GM04503 (cell line): ENCODE data around the gene GDF2.

ENCODE experiments used
- DNase-seq: peaks from one replicate; pipeline ENCODE4 v3.0.0-alpha.2; 2012; ENCODE audit warnings: low read depth

GDF2 gene

GRCh38 chr10:47294057-47294456 is 28.2 kb upstream of the GDF2 start:
- DNase-seq, result no peak

- DNase-seq, result no peak
These were observed 27.8 kb upstream of the GDF2 start for GRCh38 chr10:47294501-47294900.

GRCh38 chr10:47295411-47295810 is 26.8 kb upstream of the GDF2 start:
- DNase-seq, result no peak

- DNase-seq, result no peak
These were observed 25.9 kb upstream of the GDF2 start for GRCh38 chr10:47296156-47296894.

- DNase-seq, result no peak
These were observed 25.3 kb upstream of the GDF2 start for GRCh38 chr10:47296941-47297340.

- DNase-seq, result no peak
These were observed 24.3 kb upstream of the GDF2 start for GRCh38 chr10:47297866-47298540.

GRCh38 chr10:47298715-47299114 is 23.5 kb upstream of the GDF2 start:
- no peak for DNase-seq

GRCh38 chr10:47299611-47300428 is 22.4 kb upstream of the GDF2 start, which contains the start of gene GDF10:
Gene GDF10 (plus strand): TSS chr10:47300197. CDS start chr10:47300652, 455 bp downstream.
- no peak for DNase-seq

- DNase-seq, result no peak
These were observed 21.8 kb upstream of the GDF2 start for GRCh38 chr10:47300429-47300931.

- no peak for DNase-seq
These were observed 20.4 kb upstream of the GDF2 start for GRCh38 chr10:47301833-47302232.

GRCh38 chr10:47303105-47303504 is 19.1 kb upstream of the GDF2 start:
- DNase-seq, result no peak

GRCh38 chr10:47303866-47304265 is 18.4 kb upstream of the GDF2 start:
- no peak for DNase-seq

GRCh38 chr10:47305566-47305965 is 16.7 kb upstream of the GDF2 start:
- no peak for DNase-seq

- DNase-seq, result no peak
These were observed 15.7 kb upstream of the GDF2 start for GRCh38 chr10:47306387-47307210.

- DNase-seq, result no peak
These were observed 14.9 kb upstream of the GDF2 start for GRCh38 chr10:47307381-47307780.

GRCh38 chr10:47308775-47309174 is 13.5 kb upstream of the GDF2 start:
- no peak for DNase-seq

- no peak for DNase-seq
These were observed 12.7 kb upstream of the GDF2 start for GRCh38 chr10:47309408-47310089.

GRCh38 chr10:47310090-47310505 is 12.2 kb upstream of the GDF2 start:
- no peak for DNase-seq

- no peak for DNase-seq
These were observed 10.9 kb upstream of the GDF2 start for GRCh38 chr10:47311193-47311931.

GRCh38 chr10:47311932-47312662 is 10.2 kb upstream of the GDF2 start:
- DNase-seq, result peak; percentile 10
